Right lobe of liver (tissue), 6 donors: ENCODE results near the gene EIF2B2. TPM values are rescaled to one million over a fixed set of nuclear protein-coding genes. Genes with fewer than 3 reads are reported as not detected.

Source experiments
- ATAC-seq, 4 donors: fragments of 200-7000 bp; cut with Tn5 transposase; one replicate each; pipeline ENCODE4 v1.9.1; 2020; ENCODE audit warnings: mild to moderate bottlenecking in 4 of 4, moderate library complexity in 4 of 4
- DNase-seq, 3 donors: peaks; one replicate each; pipeline ENCODE4 v3.0.0-alpha.2; 2020
- H3K27ac ChIP-seq, 3 donors: fragments of 200-600 bp; one replicate each; pipeline ENCODE4 v1.8.0; 2022
- H3K27me3 ChIP-seq, 2 donors: fragments of 200-600 bp; one replicate each; pipeline ENCODE4 v1.8.0; 2022
- H3K36me3 ChIP-seq, 4 donors: fragments of 200-600 bp; sonication (generic) in 1 of 4; one replicate each; pipeline versions ENCODE4 v1.5.1 to v1.8.0; 2017 to 2022; ENCODE audit warnings: control low read depth in 1 of 4
- H3K4me1 ChIP-seq, 4 donors: fragments of 200-600 bp; sonication (generic) in 1 of 4; one replicate each; pipeline versions ENCODE4 v1.5.1 to v1.8.0; 2017 to 2022; ENCODE audit warnings: control low read depth in 1 of 4
- H3K4me3 ChIP-seq, 3 donors: fragments of 200-600 bp; one replicate each; pipeline ENCODE4 v1.8.0; 2022
- H3K9me3 ChIP-seq, 4 donors: fragments of 200-600 bp; sonication (generic) in 1 of 4; one replicate each; pipeline versions ENCODE4 v1.5.1 to v1.8.0; 2017 to 2022; ENCODE audit warnings: control low read depth in 1 of 4
- POLR2A ChIP-seq: fragments of 450-650 bp; IDR thresholded peaks from one replicate; pipeline ENCODE4 v1.6.1; 2017; ENCODE audit warnings: antibody characterized with exemption, mild to moderate bottlenecking
- WGBS: methylation state at CpG from one replicate; pipeline ENCODE4 v1.1.6; 2018; ENCODE audit warnings: low coverage, low lambda C conversion rate; ENCODE audit not compliant: insufficient coverage; ENCODE audit errors: missing lambda C conversion rate; 5-methylcytosine and 5-hydroxymethylcytosine counted together
- intact Hi-C, 2 donors: fragments of 100-400 bp; cut with DNase I; formaldehyde crosslinking; loops; one replicate each; pipeline versions ENCODE4 v1.11.2 to v1.14.1; 2022
- total RNA-seq, 6 experiments: library from RNA; depleted of rRNA in 2 of 6; stranded (reverse); fragments of >200 nt in 2 of 6; fragmentation: NEBNext Ultra II Directional in 3 of 6; extraction: Animal tissue kit (Norgen Biotek cat#: 25700) in 3 of 6; gene quantifications; one replicate each; pipeline versions ENCODE4 v1.1.0 to v1.2.4, GENCODE V29; 2016 to 2023
- TF ChIP-seq, protein P1 (sequence below), 4 donors: fragments of 200-600 bp in 3 of 4; fragments of 450-650 bp in 1 of 4; IDR thresholded peaks; one replicate each; pipeline versions ENCODE4 v1.5.1 to v1.8.0; 2016 to 2022; ENCODE audit warnings: antibody characterized with exemption in 4 of 4, mild to moderate bottlenecking in 2 of 4
- donor health status: DM: no; HTN: yes; CAD: no.
- donor health status: DM: no; HTN: no; CAD: no.
- donor health status: DM: no; HTN: no; CAD: no.
- donor health status: DM: no; HTN: yes; CAD: no.
- donor health status: DM: no; HTN: yes; CAD: no.

The EIF2B2 gene
- total RNA-seq, 6 experiments from 2014 or later = 16.1 to 37.5 (median 20.1) TPM

- H3K4me1 ChIP-seq = no peaks in the 10 kb centered on the region
- ATAC-seq (no peak), DNase-seq (no peak)
- H3K27me3 ChIP-seq = no peaks in the 10 kb centered on the region
- no peaks in the 10 kb centered on the region for H3K9me3 ChIP-seq
- no peak overlapping the region for H3K27ac ChIP-seq
- WGBS = 0% methylated on average over 1 of the region's 1 CpG
- H3K36me3 ChIP-seq = peaks cover 3 to 35% (median 13%) of the 10 kb centered on the region in 4 donors
- H3K4me3 ChIP-seq = no peak overlapping the region
- TF ChIP-seq, protein P1, sequence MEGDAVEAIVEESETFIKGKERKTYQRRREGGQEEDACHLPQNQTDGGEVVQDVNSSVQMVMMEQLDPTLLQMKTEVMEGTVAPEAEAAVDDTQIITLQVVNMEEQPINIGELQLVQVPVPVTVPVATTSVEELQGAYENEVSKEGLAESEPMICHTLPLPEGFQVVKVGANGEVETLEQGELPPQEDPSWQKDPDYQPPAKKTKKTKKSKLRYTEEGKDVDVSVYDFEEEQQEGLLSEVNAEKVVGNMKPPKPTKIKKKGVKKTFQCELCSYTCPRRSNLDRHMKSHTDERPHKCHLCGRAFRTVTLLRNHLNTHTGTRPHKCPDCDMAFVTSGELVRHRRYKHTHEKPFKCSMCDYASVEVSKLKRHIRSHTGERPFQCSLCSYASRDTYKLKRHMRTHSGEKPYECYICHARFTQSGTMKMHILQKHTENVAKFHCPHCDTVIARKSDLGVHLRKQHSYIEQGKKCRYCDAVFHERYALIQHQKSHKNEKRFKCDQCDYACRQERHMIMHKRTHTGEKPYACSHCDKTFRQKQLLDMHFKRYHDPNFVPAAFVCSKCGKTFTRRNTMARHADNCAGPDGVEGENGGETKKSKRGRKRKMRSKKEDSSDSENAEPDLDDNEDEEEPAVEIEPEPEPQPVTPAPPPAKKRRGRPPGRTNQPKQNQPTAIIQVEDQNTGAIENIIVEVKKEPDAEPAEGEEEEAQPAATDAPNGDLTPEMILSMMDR (IDR thresholded peaks at IDR 0.05) = no peak
- no peak for TF ChIP-seq POLR2A
- intact Hi-C loops = no loop called here
These were observed 27.4 kb downstream of the EIF2B2 start for GRCh38 chr14:75030147-75030546.

GRCh38 chr14:75032939-75033338, 30.2 kb downstream of the EIF2B2 start:
- intact Hi-C loops = no loop called here
- WGBS = 86% methylated on average over 2 of the region's 2 CpGs
- H3K4me3 ChIP-seq = no peak overlapping the region
- H3K9me3 ChIP-seq = no peaks in the 10 kb centered on the region
- no peaks in the 10 kb centered on the region for H3K4me1 ChIP-seq
- no peaks in the 10 kb centered on the region for H3K27me3 ChIP-seq
- DNase-seq = no peak
- TF ChIP-seq, protein P1 (IDR thresholded peaks at IDR 0.05) = no peak
- TF ChIP-seq POLR2A = no peak
- H3K27ac ChIP-seq = no peak overlapping the region
- peaks cover 3 to 35% (median 11%) of the 10 kb centered on the region in 4 donors for H3K36me3 ChIP-seq
- no peak for ATAC-seq

DNA sequence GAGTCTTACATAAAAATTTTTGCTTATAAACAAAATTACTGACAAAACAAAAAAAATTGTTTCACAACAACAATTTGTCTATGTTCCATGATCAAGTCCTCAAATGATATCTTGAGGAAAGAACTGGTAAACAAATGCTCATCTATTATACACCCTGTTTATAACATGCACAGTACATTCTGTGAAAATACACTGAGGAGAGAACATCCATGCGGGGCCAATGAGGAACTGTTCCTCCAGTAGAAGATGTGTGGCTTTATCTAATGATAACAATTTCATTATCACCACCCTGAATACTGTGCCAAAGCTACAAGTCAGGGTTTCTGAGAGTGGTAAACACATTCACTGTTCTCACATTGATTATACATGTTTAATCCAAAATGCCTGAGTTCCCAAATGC, 37.8 kb downstream of the EIF2B2 start:
- H3K27ac ChIP-seq = peak overlapping the region in 2 of 3 donors; percentile 60 to 68
- no peaks in the 10 kb centered on the region for H3K27me3 ChIP-seq
- no peak overlapping the region for H3K4me3 ChIP-seq
- H3K9me3 ChIP-seq = no peaks in the 10 kb centered on the region
- TF ChIP-seq POLR2A = no peak
- TF ChIP-seq, protein P1 (IDR thresholded peaks at IDR 0.05) = no peak
- intact Hi-C loops = no loop called here
- ATAC-seq (peak in 1 of 4 donors; percentile 36), DNase-seq (no peak)
- H3K4me1 ChIP-seq = peaks cover 0 to 19% (median 6%) of the 10 kb centered on the region in 4 donors
- WGBS = 38% methylated on average over 1 of the region's 1 CpG
- H3K36me3 ChIP-seq = peaks cover 0 to 6% (median under 1%) of the 10 kb centered on the region in 4 donors

GRCh38 chr14:75040959-75041358, 38.2 kb downstream of the EIF2B2 start:
- ATAC-seq (peak in 2 of 4 donors; percentile 3 to 16), DNase-seq (no peak)
- peak overlapping the region; percentile 60 to 82 (median 68) for H3K27ac ChIP-seq
- no peak overlapping the region for H3K4me3 ChIP-seq
- intact Hi-C loops = no loop called here
- H3K9me3 ChIP-seq = no peaks in the 10 kb centered on the region
- no peaks in the 10 kb centered on the region for H3K27me3 ChIP-seq
- 89% methylated on average over 2 of the region's 2 CpGs for WGBS
- H3K36me3 ChIP-seq = peaks cover 0 to 6% (median under 1%) of the 10 kb centered on the region in 4 donors
- H3K4me1 ChIP-seq = peaks cover 0 to 19% (median 6%) of the 10 kb centered on the region in 4 donors
- no peak for TF ChIP-seq POLR2A

DNA sequence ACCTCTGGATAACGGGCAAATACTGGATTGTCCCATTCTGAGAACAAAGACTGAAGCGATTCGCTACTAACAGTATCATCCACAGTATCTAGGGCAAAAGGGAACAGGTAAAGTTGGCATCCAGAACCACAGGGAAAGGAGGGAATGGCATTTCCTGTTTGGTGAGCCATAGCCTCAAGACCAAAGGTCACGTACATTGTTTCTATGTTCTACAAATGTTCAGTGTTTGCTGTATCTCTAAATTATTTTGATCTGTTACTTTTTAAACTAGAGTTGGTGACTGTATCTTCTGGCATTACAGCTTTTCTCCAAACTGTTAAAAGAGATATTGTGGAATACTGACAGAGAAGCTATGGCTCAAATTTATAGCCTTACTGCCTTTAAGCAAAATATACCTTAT, 38.9 kb downstream of the EIF2B2 start:
- no peak for DNase-seq
- peaks cover 0 to 6% (median under 1%) of the 10 kb centered on the region in 4 donors for H3K36me3 ChIP-seq
- ATAC-seq = peak; percentile 91 to 97 (median 96)
- peak overlapping the region; percentile 60 to 82 (median 68) for H3K27ac ChIP-seq
- no peaks in the 10 kb centered on the region for H3K9me3 ChIP-seq
- WGBS = 39% methylated on average over 4 of the region's 4 CpGs
- H3K4me1 ChIP-seq = peaks cover 0 to 19% (median 6%) of the 10 kb centered on the region in 4 donors
- intact Hi-C loops = no loop called here
- H3K4me3 ChIP-seq = peak overlapping the region in 1 of 3 donors; percentile 8
- H3K27me3 ChIP-seq = no peaks in the 10 kb centered on the region
- TF ChIP-seq, protein P1 (IDR thresholded peaks at IDR 0.05) = no peak
- no peak for TF ChIP-seq POLR2A
